PFSK-1 (cell line): ENCODE measurements around the gene PROX1.

Experiments
- POLR2AphosphoS5 ChIP-seq: IDR thresholded peaks from 2 replicates; pipeline ENCODE4 v1.6.1; 2012; ENCODE audit warnings: low read depth, mild to moderate bottlenecking, control low read depth, low read length, moderate library complexity
- TF ChIP-seq, protein P1 (sequence below), 2 experiments: IDR thresholded peaks; 2 replicates each; pipeline versions ENCODE4 v1.6.1 to v1.8.0; 2011 to 2012; ENCODE audit warnings: low read depth in 2 of 2, low read length in 2 of 2, control low read depth in 1 of 2, inconsistent platforms in 1 of 2, mild to moderate bottlenecking in 1 of 2, moderate library complexity in 1 of 2; ENCODE audit not compliant: insufficient read depth in 1 of 2

DNA sequence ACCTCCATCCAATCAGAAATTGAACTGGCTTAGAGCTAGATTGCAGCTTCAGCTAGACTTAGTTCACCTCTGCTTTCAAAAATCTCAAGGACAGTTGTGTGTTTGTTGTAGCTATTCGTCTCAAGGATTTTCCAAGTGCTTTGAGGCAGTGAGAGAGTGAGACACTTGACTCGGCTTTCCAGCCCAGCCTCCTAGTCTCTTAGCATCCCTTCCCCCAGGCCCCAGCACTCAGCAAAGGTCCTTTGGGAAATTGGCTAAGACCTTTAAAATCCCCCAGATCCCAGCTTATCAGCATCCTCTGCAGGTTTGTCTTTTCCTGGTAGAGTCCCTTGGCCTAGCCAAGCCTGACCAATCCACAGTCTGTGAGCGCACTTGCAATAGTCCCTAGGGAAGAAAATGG is 47.9 kb upstream of the PROX1 start:
- TF ChIP-seq POLR2AphosphoS5, result no peak
- TF ChIP-seq, protein P1, sequence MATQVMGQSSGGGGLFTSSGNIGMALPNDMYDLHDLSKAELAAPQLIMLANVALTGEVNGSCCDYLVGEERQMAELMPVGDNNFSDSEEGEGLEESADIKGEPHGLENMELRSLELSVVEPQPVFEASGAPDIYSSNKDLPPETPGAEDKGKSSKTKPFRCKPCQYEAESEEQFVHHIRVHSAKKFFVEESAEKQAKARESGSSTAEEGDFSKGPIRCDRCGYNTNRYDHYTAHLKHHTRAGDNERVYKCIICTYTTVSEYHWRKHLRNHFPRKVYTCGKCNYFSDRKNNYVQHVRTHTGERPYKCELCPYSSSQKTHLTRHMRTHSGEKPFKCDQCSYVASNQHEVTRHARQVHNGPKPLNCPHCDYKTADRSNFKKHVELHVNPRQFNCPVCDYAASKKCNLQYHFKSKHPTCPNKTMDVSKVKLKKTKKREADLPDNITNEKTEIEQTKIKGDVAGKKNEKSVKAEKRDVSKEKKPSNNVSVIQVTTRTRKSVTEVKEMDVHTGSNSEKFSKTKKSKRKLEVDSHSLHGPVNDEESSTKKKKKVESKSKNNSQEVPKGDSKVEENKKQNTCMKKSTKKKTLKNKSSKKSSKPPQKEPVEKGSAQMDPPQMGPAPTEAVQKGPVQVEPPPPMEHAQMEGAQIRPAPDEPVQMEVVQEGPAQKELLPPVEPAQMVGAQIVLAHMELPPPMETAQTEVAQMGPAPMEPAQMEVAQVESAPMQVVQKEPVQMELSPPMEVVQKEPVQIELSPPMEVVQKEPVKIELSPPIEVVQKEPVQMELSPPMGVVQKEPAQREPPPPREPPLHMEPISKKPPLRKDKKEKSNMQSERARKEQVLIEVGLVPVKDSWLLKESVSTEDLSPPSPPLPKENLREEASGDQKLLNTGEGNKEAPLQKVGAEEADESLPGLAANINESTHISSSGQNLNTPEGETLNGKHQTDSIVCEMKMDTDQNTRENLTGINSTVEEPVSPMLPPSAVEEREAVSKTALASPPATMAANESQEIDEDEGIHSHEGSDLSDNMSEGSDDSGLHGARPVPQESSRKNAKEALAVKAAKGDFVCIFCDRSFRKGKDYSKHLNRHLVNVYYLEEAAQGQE (IDR thresholded peaks at IDR 0.05; ENCODE audit: insufficient read depth in 1 of 2, low read depth in 2 of 2, low read length in 2 of 2), result no peak
